H1 (cell line): ENCODE results near the gene ZDHHC17. TPM values are rescaled to one million over a fixed set of nuclear protein-coding genes. Genes with fewer than 3 reads are reported as not detected.
A peak's percentile ranks its signal among the peaks of the same experiment; 100 is the strongest.

Experiments used
- CEBPB ChIP-seq: IDR thresholded peaks from 2 replicates; pipeline ENCODE4 v1.6.1; 2012; ENCODE audit warnings: low read depth, low read length
- HDAC2 ChIP-seq, 2 experiments: fragments of 300-600 bp in 1 of 2; sonication (generic) in 1 of 2; IDR thresholded peaks; 2 replicates each; pipeline ENCODE4 v1.6.1; 2011 to 2012; ENCODE audit warnings: low read depth in 2 of 2, low read length in 2 of 2, mild to moderate bottlenecking in 2 of 2, moderate library complexity in 2 of 2, borderline replicate concordance in 1 of 2, inconsistent platforms in 1 of 2
- JUN ChIP-seq: IDR thresholded peaks from 2 replicates; pipeline ENCODE4 v1.6.1; 2011; ENCODE audit warnings: low read depth, mild to moderate bottlenecking, improper control_type of control experiment, low read length
- KDM4A ChIP-seq: IDR thresholded peaks from one replicate; pipeline ENCODE4 v1.7.1; 2012; ENCODE audit warnings: low read depth, mild to moderate bottlenecking, moderate library complexity, low read length, inconsistent platforms; ENCODE audit not compliant: severe bottlenecking
- PHF8 ChIP-seq: fragments of 200-600 bp; sonication (generic); conservative IDR thresholded peaks from 2 replicates; pipeline ENCODE4 v1.7.1; 2012; ENCODE audit warnings: low read depth, mild to moderate bottlenecking, inconsistent platforms, low read length, moderate library complexity
- TEAD4 ChIP-seq: IDR thresholded peaks from 2 replicates; pipeline ENCODE4 v1.6.1; 2012; ENCODE audit warnings: low read depth, low read length, inconsistent platforms, mixed read lengths
- polyA plus RNA-seq, 7 experiments: library from polyadenylated mRNA; depleted of rRNA in 3 of 7; stranded (reverse) in 5 of 7; unstranded in 2 of 7; fragments of >200 nt in 5 of 7; fragments of 200-250 nt in 2 of 7; gene quantifications; 1 replicate in 5 of 7; 2 replicates in 1 of 7; 4 replicates in 1 of 7; pipeline versions ENCODE4 v1.2.1 to v1.2.3, GENCODE V29; 2011 to 2013; ENCODE audit warnings: missing spikeins in 2 of 7, mixed read lengths in 2 of 7
- total RNA-seq: library from RNA; stranded (reverse); fragmentation: NEBNext Ultra II Directional; extraction: Animal tissue kit (Norgen Biotek cat#: 25700); gene quantifications from 2 replicates; pipeline ENCODE4 v1.2.1, GENCODE V29; 2021

The ZDHHC17 gene
- total and polyA plus RNA-seq, 2 of the 8 experiments (the other 6 are each of a cell fraction or from before 2014, with no cell fraction given): 27.6 to 28.9 TPM

DNA sequence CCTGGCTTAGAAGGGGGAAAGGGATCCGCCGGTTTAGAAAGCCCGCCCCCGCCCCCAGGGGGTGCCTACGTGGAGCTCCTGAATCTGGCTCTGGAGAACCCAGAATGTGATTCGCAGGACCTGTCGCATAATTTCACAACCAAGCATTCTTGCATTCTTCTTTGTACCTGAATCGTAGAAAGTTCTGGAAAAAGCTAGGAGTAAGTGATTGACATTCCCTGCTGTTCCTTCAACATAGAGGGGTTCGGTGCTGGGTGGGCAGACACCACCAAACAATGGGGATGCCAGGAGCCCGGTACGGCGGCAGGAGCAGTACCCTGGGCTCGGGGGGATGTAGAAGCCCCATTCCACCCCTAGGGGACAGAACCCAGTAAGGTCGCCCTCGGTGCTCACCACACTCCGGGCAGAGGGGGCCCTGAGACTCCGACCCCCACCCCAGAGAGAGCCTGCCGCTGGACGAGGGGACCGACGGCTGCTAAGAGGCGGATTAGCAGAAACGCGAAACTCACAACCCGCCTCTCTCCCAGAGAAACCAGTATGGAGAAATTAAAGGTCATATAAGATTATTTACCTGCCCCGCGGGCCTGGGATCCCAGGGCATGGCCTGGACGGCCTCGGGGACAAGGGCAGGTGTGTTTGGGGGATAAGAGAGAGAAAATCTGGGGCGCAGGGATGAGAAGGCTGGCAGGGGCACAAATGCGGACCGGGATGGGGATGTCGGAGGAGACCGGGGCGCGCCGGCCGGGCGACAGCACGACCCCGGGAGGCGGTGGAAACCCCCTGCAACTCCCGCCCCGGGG, 114.4 kb downstream of the ZDHHC17 start (continued):
- TF ChIP-seq KDM4A (peak; percentile 54), PHF8 (peak; percentile 58), JUN (no peak), TEAD4 (peak; percentile 5; the same call in 1 of the 2 replicates), HDAC2 (IDR thresholded peaks at IDR 0.05; ENCODE audit: borderline replicate concordance in 1 of 2, low read depth in 2 of 2, low read length in 2 of 2) (peak in 1 of 2 experiments; percentile 46; a peak in 1 of 4 replicates), CEBPB (peak; percentile 23; the same call in 1 of the 2 replicates)
